Mammary epithelial cell (primary cell): Measurements from ENCODE around the gene ANKRD18A.

Source experiments
- CTCF ChIP-seq, 2 donors: IDR thresholded peaks in 1 of 2; conservative IDR thresholded peaks in 1 of 2; 2 replicates each; pipeline ENCODE4 v1.5.1; 2011 to 2012; ENCODE audit warnings: inconsistent platforms in 2 of 2, low read length in 2 of 2, mild to moderate bottlenecking in 2 of 2, control low read depth in 1 of 2, low read depth in 1 of 2; ENCODE audit not compliant: insufficient read depth in 1 of 2; ENCODE audit errors: extremely low read depth in 1 of 2
- EZH2 ChIP-seq: IDR thresholded peaks from 2 replicates; pipeline ENCODE4 v1.6.1; 2012; ENCODE audit warnings: low read length, inconsistent platforms, borderline replicate concordance

GRCh38 chr9:38622288-38622674 lies 1.9 kb upstream of the ANKRD18A start:
- TF ChIP-seq CTCF (conservative IDR thresholded peaks at IDR 0.05 in 1 of 2, IDR thresholded peaks at IDR 0.05 in 1 of 2; ENCODE audit: extremely low read depth in 1 of 2, insufficient read depth in 1 of 2, low read depth in 1 of 2, low read length in 2 of 2) (no peak), EZH2 (no peak)
